ENCODE results near the gene TMEM258.

The TMEM258 gene

DNA sequence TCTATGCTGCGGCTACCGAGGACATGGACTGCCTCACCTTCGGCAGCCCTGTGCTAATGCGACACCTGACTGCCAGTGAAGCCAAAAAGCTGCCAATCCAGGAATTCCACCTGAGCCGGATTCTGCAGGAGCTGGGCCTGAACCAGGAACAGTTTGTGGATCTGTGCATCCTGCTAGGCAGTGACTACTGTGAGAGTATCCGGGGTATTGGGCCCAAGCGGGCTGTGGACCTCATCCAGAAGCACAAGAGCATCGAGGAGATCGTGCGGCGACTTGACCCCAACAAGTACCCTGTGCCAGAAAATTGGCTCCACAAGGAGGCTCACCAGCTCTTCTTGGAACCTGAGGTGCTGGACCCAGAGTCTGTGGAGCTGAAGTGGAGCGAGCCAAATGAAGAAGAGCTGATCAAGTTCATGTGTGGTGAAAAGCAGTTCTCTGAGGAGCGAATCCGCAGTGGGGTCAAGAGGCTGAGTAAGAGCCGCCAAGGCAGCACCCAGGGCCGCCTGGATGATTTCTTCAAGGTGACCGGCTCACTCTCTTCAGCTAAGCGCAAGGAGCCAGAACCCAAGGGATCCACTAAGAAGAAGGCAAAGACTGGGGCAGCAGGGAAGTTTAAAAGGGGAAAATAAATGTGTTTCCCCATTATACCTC, 3.6 kb upstream of the TMEM258 start:
- DNase-seq (ENCODE audit: low read depth), result no peak

DNA sequence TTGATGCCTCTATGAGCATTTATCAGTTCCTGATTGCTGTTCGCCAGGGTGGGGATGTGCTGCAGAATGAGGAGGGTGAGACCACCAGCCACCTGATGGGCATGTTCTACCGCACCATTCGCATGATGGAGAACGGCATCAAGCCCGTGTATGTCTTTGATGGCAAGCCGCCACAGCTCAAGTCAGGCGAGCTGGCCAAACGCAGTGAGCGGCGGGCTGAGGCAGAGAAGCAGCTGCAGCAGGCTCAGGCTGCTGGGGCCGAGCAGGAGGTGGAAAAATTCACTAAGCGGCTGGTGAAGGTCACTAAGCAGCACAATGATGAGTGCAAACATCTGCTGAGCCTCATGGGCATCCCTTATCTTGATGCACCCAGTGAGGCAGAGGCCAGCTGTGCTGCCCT, 3.1 kb upstream of the TMEM258 start:
- DNase-seq (ENCODE audit: low read depth), result no peak

DNA sequence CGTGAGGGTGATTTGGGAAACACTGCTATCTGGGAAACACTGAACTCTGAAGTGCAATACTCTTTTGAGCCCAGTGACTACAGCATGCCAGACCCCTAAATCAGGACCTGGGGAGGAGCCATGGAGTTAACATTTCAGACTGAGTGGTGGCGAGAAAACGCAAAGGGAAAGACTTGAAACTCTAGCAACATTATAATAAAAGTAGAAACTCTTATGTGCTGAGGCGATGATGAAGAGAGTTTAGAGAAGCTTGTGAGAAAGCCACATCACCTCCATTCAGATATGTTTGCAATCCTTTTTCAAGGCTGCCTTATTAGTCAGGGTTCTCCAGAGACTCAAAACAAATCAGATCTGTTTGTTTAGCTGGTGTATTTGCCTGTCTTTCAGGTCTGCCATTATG, 2.2 kb upstream of the TMEM258 start:
- DNase-seq (ENCODE audit: low read depth), result no peak

DNA sequence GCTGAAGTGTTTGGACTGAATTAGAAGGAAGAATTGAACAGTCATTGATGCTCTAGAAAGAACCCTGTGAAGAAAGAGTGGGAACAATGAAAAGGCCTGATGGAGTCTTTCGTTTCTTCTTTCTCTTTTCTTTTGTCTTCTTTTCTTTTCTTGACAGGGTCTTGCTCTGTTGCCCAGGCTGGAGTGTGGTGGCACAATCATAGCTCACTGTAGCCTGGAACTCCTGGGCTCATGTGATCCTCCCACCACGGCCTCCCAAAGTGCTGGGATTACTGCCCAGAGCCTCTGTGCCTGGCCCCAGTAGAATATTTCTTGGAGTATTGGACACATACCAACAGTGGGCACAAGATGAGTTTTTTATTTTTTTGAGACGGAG, 1.4 kb upstream of the TMEM258 start:
- DNase-seq (ENCODE audit: low read depth), result no peak

GRCh38 chr11:61793083-61793828, 857 bp upstream of the TMEM258 start:
- no peak for DNase-seq (ENCODE audit: low read depth)

- DNase-seq (ENCODE audit: low read depth), result peak; percentile 81
These were observed 576 bp downstream of the TMEM258 start for GRCh38 chr11:61791737-61792309.

GRCh38 chr11:61787928-61788491, 4.4 kb downstream of the TMEM258 start:
- DNase-seq (ENCODE audit: low read depth), result peak; percentile 10

- DNase-seq (ENCODE audit: low read depth), result no peak
These were observed 6.5 kb downstream of the TMEM258 start for GRCh38 chr11:61785837-61786402.

GRCh38 chr11:61784506-61784805, 7.9 kb downstream of the TMEM258 start:
- DNase-seq (ENCODE audit: low read depth), result no peak

DNA sequence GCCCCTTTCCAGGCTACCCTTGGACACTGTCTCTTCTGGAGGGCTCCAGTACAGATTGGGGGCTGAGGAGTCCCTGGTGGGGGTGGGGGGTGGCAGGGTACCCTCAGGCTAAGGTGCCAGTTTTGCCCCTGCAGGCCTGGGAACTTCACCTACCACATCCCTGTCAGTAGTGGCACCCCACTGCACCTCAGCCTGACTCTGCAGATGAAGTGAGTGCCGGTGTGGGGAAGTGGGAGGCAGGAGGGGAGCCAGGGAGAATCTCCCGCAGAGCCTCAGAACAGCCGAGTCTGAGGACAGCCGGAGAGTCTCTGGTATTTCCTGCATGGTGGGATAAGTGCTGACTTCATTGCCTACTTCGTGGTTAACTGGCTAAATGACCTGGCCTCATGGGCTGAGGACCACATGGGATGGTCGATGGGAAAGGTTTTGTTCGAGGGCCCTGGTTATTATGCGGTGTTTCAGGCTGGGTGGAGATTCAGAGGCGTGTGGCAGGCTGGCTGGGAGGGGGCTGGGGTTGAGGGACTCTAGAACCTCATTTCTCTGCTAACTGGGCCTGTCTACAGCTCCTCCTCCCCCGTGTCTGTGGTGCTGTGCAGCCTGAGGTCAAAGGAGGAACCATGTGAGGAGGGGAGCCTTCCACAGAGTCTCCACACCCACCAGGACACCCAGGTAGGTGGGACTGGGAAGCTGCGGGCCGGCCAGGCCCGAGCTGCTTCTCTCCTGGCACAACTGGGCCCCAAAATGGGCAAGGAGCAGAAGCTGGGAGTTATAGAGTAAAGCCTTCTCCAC, 8.5 kb downstream of the TMEM258 start:
- no peak for DNase-seq (ENCODE audit: low read depth)

DNA sequence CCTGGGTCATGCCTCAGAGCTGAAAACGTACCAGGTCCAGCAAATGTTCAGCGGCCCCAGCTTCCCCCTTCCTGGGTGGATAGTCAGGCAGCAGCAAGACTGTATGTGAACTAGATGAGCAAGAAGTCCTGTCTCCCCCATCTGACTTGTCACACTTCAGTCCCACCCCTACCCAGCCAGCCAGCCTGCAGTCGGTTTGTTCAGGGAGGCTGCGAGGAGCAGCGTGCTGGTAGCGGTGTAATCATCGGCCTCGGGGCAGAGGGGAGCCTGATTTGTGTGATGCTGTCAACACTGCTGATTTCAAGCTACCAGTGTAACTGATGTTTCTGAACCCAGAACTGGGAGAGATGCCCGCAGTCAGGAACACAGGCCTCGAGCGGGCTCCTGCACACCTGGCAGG, 9.6 kb downstream of the TMEM258 start:
- no peak for DNase-seq (ENCODE audit: low read depth)

GRCh38 chr11:61782299-61782698, 10.1 kb downstream of the TMEM258 start:
- DNase-seq (ENCODE audit: low read depth), result no peak

- DNase-seq (ENCODE audit: low read depth), result no peak
These were observed 10.8 kb downstream of the TMEM258 start for GRCh38 chr11:61781585-61781984.

- DNase-seq (ENCODE audit: low read depth), result no peak
These were observed 11.7 kb downstream of the TMEM258 start for GRCh38 chr11:61780581-61781162.

DNA sequence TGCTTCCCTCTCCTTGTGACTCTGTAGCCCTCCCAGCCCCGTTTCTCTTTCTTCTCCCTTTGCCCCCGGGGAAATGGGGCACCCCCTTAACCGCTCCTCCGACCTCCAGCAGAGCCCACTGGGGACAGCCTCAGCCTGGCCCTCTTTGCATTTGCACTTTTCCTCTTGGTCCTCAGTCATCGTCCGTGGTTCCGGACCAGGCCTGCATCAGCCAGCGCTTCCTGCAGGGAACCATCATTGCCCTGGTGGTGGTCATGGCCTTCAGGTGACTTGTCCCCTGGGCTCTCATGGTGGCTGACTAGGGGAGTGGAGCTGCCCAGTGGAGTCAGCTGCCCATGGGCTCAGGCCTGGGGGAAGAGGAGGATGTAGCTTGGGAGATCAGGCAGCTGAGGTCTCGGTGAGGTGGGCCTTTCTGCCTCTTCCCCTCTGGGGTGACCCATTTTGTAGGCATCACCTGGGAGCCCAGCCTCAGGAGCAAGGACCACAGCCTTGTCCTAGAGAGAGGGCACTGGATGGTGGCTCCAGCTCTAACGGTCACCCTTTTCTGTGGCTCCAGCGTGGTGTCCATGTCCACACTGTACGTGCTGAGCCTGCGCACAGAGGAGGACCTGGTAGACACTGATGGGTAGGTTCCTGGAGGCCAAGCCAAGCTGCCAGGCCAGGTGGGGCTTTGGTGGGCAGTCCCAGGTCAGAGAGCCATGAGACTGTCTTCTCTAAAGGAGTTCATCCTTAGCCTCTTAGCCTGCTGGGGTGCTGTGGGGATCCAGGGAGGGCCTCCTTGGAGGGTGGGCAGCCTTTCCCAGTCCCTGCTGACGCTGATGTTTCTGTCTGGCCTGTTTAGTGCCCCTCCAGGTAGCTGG, 12.5 kb downstream of the TMEM258 start:
- no peak for DNase-seq (ENCODE audit: low read depth)

GRCh38 chr11:61778920-61779650, 13.3 kb downstream of the TMEM258 start:
- DNase-seq (ENCODE audit: low read depth), result no peak

DNA sequence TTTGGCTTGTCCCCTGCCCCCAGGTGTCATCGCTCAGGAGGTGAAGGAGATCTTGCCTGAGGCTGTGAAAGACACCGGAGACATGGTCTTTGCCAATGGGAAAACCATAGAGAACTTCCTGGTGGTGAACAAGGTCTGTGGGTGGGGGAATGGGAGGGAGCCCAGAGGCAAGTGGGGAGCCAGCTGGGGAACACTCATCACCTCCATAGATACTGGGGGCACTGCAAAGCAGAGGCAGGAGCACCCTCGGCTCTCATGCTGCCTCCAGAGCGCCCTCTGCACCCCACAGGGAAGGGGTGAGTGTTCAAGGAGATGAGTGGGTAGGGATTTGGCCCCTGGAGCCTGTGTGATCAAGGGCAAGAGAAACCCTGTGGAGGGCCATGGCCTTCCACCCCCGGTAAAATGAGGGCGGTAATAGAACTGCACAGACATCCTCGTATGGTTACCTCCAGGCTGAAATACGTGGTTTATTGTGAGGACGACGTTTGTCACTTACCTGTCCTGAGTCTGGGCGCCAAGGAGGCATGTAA, 14.0 kb downstream of the TMEM258 start:
- no peak for DNase-seq (ENCODE audit: low read depth)

DNA sequence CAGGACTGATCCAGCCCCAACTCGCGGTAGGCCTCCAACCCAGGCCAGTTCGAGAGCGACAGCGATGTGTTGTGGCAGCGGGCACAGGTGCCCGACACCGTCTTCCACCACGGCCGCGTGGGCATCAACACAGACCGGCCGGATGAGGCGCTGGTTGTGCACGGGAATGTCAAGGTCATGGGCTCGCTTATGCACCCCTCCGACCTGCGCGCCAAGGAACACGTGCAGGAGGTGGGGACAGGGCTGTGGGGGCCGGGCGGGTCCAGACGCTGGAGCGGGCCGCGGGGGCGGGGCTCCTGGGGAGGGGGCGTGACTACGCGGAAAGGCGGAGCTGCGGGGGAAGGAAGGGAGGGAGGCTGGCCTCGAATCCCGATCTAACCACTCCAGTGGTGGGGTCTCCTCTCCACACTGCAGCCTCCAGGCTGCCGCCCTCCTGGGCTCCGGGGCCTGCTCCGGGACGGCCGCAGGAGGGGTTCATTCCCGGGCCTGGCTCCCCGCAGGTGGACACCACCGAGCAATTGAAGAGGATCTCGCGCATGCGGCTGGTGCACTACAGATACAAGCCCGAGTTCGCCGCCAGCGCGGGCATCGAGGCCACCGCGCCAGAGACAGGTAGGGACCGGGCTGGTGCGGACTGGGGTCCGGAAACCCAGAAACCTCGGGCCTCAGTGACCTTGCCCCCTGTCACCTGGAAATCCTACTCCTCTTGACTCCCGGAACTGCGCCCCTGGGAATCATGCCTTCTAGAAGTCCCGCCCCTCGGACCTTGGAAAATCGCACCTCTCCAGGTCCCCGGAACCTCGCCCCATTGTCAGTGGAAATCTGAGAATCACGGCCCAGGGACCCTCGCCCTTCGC, 14.9 kb downstream of the TMEM258 start:
- no peak for DNase-seq (ENCODE audit: low read depth)

GRCh38 chr11:61776561-61777075, 15.8 kb downstream of the TMEM258 start:
- peak; percentile 23 for DNase-seq (ENCODE audit: low read depth)

Data from stromal cell of bone marrow (primary cell).